Neural cell (in vitro differentiated cells): ENCODE data around the gene RPS23. TPM values are rescaled to one million over a fixed set of nuclear protein-coding genes. Genes with fewer than 3 reads are reported as not detected.

ENCODE experiments used
- H2AFZ ChIP-seq: fragments of 200-600, 300-800 bp; sonication (generic), shearing (Covaris generic); 2 replicates; pipeline ENCODE4 v1.6.0; 2014; ENCODE audit warnings: low read depth, mild to moderate bottlenecking, antibody characterized with exemption, low read length, moderate library complexity
- H3F3A ChIP-seq: fragments of 200-600 bp; shearing (Covaris generic); 2 replicates; pipeline ENCODE4 v1.6.1; 2016; ENCODE audit warnings: mild to moderate bottlenecking, moderate library complexity, mixed read lengths, antibody characterized with exemption, low read length; ENCODE audit not compliant: insufficient read depth, poor library complexity, severe bottlenecking
- H3K27ac ChIP-seq: fragments of 200-600, 300-800 bp; sonication (generic), shearing (Covaris generic); 2 replicates; pipeline ENCODE4 v1.5.1; 2014; ENCODE audit warnings: mild to moderate bottlenecking, low read length, moderate library complexity
- H3K27me3 ChIP-seq: fragments of 300-800, 200-600 bp; sonication (generic), shearing (Covaris generic); 2 replicates; pipeline ENCODE4 v1.6.0; 2014; ENCODE audit warnings: mild to moderate bottlenecking, low read depth, low read length, moderate library complexity; ENCODE audit not compliant: insufficient read depth
- H3K36me3 ChIP-seq: fragments of 300-800, 200-600 bp; sonication (generic), shearing (Covaris generic); 2 replicates; pipeline ENCODE4 v1.5.1; 2014; ENCODE audit warnings: mild to moderate bottlenecking, antibody characterized with exemption, low read length, moderate library complexity; ENCODE audit not compliant: insufficient read depth
- H3K4me2 ChIP-seq: fragments of 300-800, 200-600 bp; sonication (generic), shearing (Covaris generic); 2 replicates; pipeline ENCODE4 v1.6.0; 2014; ENCODE audit warnings: mild to moderate bottlenecking, low read length
- H3K4me3 ChIP-seq: fragments of 300-800, 200-600 bp; sonication (generic), shearing (Covaris generic); 2 replicates; pipeline ENCODE4 v1.5.1; 2014; ENCODE audit warnings: mild to moderate bottlenecking, low read length, moderate library complexity
- H3K79me2 ChIP-seq: fragments of 200-600 bp; shearing (Covaris generic); replicated peaks from 2 replicates; pipeline ENCODE4 v1.6.0; 2014; ENCODE audit warnings: mild to moderate bottlenecking, low read length, moderate library complexity; ENCODE audit not compliant: insufficient read depth
- H3K9ac ChIP-seq: fragments of 300-800, 200-600 bp; sonication (generic), shearing (Covaris generic); 2 replicates; pipeline ENCODE4 v1.6.1; 2016; ENCODE audit warnings: mild to moderate bottlenecking, low read length, mixed read lengths
- H3K9me2 ChIP-seq: fragments of 200-600 bp; shearing (Covaris generic); 2 replicates; pipeline ENCODE4 v1.6.1; 2016; ENCODE audit warnings: mild to moderate bottlenecking, low read length, mixed read lengths; ENCODE audit not compliant: insufficient read depth
- H3K9me3 ChIP-seq: fragments of 200-600, 300-800 bp; sonication (generic), shearing (Covaris generic); 2 replicates; pipeline ENCODE4 v1.6.1; 2016; ENCODE audit warnings: mild to moderate bottlenecking, mixed run types, low read length, moderate library complexity, mixed read lengths
- H4K20me1 ChIP-seq: fragments of 200-600 bp; shearing (Covaris generic); 2 replicates; pipeline ENCODE4 v1.6.1; 2016; ENCODE audit warnings: mild to moderate bottlenecking, mixed run types; ENCODE audit not compliant: insufficient read depth
- EP300 ChIP-seq: fragments of 450-650 bp; conservative IDR thresholded peaks from 2 replicates; pipeline ENCODE4 v1.6.1; 2014; ENCODE audit warnings: antibody characterized with exemption, mild to moderate bottlenecking, moderate library complexity; ENCODE audit not compliant: poor library complexity, severe bottlenecking
- EZH2 ChIP-seq: fragments of 200-600, 300-800 bp; shearing (Covaris generic), sonication (generic); IDR thresholded peaks from 2 replicates; pipeline ENCODE4 v1.6.1; 2014; ENCODE audit warnings: antibody characterized with exemption, low read length, borderline replicate concordance, mild to moderate bottlenecking; ENCODE audit not compliant: insufficient read depth, poor library complexity, severe bottlenecking
- MXI1 ChIP-seq: fragments of 450-650 bp; conservative IDR thresholded peaks from 2 replicates; pipeline ENCODE4 v1.6.1; 2014; ENCODE audit warnings: antibody characterized with exemption, mild to moderate bottlenecking; ENCODE audit not compliant: poor library complexity, severe bottlenecking
- POLR2AphosphoS5 ChIP-seq: IDR thresholded peaks from 2 replicates; pipeline ENCODE4 v1.6.1; 2012
- RAD21 ChIP-seq: fragments of 450-650 bp; conservative IDR thresholded peaks from 2 replicates; pipeline ENCODE4 v1.6.1; 2014; ENCODE audit warnings: antibody characterized with exemption, mild to moderate bottlenecking, moderate library complexity
- SMC3 ChIP-seq: fragments of 450-650 bp; conservative IDR thresholded peaks from 2 replicates; pipeline ENCODE4 v1.6.1; 2014; ENCODE audit warnings: antibody characterized with exemption, mild to moderate bottlenecking, moderate library complexity; ENCODE audit not compliant: poor library complexity
- TAF1 ChIP-seq: IDR thresholded peaks from 2 replicates; pipeline ENCODE4 v1.6.1; 2012; ENCODE audit warnings: low read depth
- polyA plus RNA-seq: library from polyadenylated mRNA; depleted of rRNA; stranded (reverse); fragments of >200 nt; gene quantifications from 2 replicates; pipeline ENCODE4 v1.2.3, GENCODE V29; 2014
- TF ChIP-seq, protein P1 (sequence below): IDR thresholded peaks from 2 replicates; pipeline ENCODE4 v1.6.1; 2012; ENCODE audit warnings: borderline replicate concordance
- TF ChIP-seq, protein P2 (sequence below): fragments of 450-650 bp; IDR thresholded peaks from 2 replicates; pipeline ENCODE4 v1.5.1; 2014; ENCODE audit warnings: antibody characterized with exemption, mild to moderate bottlenecking, moderate library complexity; ENCODE audit not compliant: poor library complexity, severe bottlenecking

RPS23 gene
- polyA plus RNA-seq, 1 donor from 2014 or later: 2,396 TPM

- Histone ChIP-seq H3K36me3 (no peaks in the 10 kb centered on the region), H3K9me2 (no peaks in the 10 kb centered on the region), H3K4me2 (no peak overlapping the region), H3K4me3 (no peak overlapping the region), H3K79me2 (peaks cover 5% of the 10 kb centered on the region), H3K27me3 (no peaks in the 10 kb centered on the region), H3F3A (no peaks in the 10 kb centered on the region), H4K20me1 (no peaks in the 10 kb centered on the region), H3K9ac (no peak overlapping the region), H3K27ac (no peak overlapping the region), H3K9me3 (no peaks in the 10 kb centered on the region), H2AFZ (no peak overlapping the region)
- TF ChIP-seq SMC3 (no peak), POLR2AphosphoS5 (no peak), EP300 (no peak), MXI1 (no peak), TAF1 (no peak), EZH2 (no peak), RAD21 (no peak)
- TF ChIP-seq, protein P1, sequence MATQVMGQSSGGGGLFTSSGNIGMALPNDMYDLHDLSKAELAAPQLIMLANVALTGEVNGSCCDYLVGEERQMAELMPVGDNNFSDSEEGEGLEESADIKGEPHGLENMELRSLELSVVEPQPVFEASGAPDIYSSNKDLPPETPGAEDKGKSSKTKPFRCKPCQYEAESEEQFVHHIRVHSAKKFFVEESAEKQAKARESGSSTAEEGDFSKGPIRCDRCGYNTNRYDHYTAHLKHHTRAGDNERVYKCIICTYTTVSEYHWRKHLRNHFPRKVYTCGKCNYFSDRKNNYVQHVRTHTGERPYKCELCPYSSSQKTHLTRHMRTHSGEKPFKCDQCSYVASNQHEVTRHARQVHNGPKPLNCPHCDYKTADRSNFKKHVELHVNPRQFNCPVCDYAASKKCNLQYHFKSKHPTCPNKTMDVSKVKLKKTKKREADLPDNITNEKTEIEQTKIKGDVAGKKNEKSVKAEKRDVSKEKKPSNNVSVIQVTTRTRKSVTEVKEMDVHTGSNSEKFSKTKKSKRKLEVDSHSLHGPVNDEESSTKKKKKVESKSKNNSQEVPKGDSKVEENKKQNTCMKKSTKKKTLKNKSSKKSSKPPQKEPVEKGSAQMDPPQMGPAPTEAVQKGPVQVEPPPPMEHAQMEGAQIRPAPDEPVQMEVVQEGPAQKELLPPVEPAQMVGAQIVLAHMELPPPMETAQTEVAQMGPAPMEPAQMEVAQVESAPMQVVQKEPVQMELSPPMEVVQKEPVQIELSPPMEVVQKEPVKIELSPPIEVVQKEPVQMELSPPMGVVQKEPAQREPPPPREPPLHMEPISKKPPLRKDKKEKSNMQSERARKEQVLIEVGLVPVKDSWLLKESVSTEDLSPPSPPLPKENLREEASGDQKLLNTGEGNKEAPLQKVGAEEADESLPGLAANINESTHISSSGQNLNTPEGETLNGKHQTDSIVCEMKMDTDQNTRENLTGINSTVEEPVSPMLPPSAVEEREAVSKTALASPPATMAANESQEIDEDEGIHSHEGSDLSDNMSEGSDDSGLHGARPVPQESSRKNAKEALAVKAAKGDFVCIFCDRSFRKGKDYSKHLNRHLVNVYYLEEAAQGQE: no peak
- TF ChIP-seq, protein P2, sequence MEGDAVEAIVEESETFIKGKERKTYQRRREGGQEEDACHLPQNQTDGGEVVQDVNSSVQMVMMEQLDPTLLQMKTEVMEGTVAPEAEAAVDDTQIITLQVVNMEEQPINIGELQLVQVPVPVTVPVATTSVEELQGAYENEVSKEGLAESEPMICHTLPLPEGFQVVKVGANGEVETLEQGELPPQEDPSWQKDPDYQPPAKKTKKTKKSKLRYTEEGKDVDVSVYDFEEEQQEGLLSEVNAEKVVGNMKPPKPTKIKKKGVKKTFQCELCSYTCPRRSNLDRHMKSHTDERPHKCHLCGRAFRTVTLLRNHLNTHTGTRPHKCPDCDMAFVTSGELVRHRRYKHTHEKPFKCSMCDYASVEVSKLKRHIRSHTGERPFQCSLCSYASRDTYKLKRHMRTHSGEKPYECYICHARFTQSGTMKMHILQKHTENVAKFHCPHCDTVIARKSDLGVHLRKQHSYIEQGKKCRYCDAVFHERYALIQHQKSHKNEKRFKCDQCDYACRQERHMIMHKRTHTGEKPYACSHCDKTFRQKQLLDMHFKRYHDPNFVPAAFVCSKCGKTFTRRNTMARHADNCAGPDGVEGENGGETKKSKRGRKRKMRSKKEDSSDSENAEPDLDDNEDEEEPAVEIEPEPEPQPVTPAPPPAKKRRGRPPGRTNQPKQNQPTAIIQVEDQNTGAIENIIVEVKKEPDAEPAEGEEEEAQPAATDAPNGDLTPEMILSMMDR: no peak
These were observed 23.0 kb upstream of the RPS23 start for GRCh38 chr5:82301190-82301589.

- H3K79me2 ChIP-seq: peaks cover 5% of the 10 kb centered on the region
- H3K27me3 ChIP-seq: no peaks in the 10 kb centered on the region
- H3K4me2 ChIP-seq: no peak overlapping the region
- no peak overlapping the region for H3K4me3 ChIP-seq
- no peak overlapping the region for H2AFZ ChIP-seq
- H3K9me3 ChIP-seq: no peaks in the 10 kb centered on the region
- H4K20me1 ChIP-seq: no peaks in the 10 kb centered on the region
- H3F3A ChIP-seq: peaks cover 3% of the 10 kb centered on the region
- TF ChIP-seq POLR2AphosphoS5 (no peak), RAD21 (no peak), EZH2 (no peak), TAF1 (no peak), EP300 (no peak), MXI1 (no peak)
- TF ChIP-seq, protein P1: no peak
- no peak overlapping the region for H3K9ac ChIP-seq
- H3K27ac ChIP-seq: no peak overlapping the region
- H3K36me3 ChIP-seq: no peaks in the 10 kb centered on the region
- no peaks in the 10 kb centered on the region for H3K9me2 ChIP-seq
These were observed 20.5 kb upstream of the RPS23 start for GRCh38 chr5:82298668-82299067.
